Measurements from ENCODE around the gene DGKD.

The DGKD gene

DNA sequence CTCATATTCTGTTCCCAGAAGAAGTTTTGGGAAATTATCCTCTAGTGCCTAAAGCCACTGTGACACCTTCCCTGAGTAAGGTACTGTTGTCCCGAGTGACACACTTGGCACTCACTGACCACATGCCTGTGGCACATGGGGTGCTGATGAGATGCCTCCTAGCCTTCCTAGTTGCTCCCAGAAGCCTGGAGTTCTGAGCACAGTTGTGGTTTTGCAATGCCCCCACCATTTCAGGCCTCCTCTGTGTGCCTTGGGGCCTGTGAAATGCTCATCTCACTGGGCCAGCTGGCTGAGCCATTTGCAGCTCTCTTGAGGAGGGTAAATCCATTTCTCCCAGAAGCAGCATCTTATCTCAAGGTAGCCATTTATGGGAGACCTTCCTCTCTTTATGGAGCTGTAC is 91.8 kb downstream of the DGKD start:
- DNase-seq (ENCODE audit: low read depth), result no peak

DNA sequence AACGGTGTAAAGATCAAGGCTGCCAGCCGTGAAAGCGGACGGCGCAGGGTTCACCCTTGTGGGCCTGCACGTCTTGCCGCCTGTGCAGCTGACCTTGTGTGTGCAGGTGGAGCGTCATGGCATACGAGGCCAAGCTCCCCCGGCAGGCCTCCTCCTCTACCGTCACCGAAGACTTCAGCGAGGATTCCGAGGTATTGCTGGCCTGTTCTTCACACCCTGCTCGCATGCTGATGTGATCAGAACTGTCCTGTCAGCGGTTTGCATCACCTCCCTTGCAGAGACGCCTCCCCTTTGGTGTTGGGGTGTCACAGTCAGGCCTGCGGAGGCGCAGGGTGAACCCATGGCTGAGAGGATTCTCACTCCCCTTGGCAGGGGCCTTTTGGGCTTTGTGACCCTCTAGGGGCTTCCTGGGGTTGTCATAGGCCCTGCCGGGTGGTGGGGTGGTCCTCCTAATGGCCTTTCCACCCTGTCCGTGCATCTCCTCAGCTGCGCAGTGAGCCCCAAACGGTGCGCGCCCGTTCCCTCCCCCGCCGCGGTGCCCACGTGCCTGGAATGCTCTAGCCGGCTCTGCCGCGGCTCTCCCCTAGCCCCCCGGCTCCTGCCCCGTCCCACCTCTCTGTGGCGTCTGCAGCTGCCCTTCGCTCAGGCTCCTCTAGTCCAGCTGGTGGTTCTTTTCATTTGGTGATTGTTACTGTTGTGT is 92.5 kb downstream of the DGKD start:
- no peak for DNase-seq (ENCODE audit: low read depth)

DNA sequence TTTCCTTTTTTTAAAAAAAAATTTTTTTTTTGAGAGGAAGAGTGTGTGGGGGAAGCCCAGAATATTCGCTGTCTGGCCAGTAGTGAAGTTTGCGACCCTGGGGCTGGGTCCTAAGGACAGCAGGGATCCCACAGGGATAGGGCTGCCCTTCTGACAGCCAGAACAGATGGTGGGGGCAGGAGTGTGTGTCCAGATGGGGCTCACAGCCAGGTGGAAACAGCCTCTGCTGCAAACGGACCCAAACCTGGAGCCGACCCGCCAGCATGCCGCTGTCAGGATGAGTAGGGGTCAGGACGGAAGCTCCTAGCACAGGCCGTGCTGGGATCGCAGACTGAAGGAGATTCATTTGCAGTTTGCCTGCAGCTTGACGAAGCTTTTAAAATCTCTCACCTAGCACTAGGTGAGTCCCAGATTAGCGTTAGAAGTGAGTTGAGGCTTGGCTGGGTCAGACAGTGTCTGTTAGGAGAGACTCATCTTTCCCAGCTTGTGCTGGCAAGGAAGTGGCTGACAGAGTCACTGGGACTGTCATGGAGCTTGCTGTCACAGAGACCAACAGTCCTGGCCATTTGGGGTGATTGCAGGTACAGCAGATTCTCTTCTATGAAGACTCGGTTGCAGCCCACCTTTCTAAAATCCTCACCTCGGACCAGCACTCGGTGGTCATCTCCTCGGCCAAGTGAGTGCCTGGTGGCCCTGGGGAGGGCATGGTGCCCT is 93.4 kb downstream of the DGKD start:
- no peak for DNase-seq (ENCODE audit: low read depth)

DNA sequence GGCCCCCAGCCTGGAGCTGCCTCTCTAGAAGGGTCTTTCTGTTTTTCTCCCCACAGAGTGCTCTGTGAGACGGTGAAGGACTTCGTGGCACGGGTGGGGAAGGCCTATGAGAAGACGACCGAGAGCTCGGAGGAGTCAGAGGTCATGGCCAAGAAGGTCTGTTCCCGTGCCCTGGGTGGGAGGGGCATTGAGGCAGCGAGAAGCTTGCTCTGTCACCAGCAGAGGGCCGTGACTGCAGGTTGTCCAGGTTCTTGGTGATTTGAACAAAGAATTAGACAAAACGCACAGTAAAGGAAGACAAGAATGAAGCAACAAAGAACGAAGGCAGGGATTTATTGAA is 93.9 kb downstream of the DGKD start:
- DNase-seq (ENCODE audit: low read depth), result no peak

DNA sequence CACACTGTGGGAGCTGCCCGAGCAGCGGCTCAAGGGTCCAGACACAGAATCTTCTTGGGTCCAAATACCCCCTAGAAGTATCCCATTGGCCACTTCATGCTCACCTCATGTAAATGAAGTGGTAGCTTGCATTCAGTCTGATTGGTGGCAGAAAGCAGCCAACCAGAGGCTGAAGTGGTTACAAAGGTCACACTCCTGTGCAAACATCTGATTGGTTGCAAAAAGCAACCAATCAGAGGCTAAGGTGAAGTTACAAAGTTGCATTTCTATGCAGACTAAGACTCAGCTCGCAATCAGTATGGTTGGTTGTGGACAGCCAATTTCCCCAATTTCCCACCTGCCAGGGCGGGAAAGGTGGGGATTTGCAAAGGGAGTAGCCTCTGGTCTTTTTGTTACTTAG is 94.3 kb downstream of the DGKD start:
- DNase-seq (ENCODE audit: low read depth), result no peak

DNA sequence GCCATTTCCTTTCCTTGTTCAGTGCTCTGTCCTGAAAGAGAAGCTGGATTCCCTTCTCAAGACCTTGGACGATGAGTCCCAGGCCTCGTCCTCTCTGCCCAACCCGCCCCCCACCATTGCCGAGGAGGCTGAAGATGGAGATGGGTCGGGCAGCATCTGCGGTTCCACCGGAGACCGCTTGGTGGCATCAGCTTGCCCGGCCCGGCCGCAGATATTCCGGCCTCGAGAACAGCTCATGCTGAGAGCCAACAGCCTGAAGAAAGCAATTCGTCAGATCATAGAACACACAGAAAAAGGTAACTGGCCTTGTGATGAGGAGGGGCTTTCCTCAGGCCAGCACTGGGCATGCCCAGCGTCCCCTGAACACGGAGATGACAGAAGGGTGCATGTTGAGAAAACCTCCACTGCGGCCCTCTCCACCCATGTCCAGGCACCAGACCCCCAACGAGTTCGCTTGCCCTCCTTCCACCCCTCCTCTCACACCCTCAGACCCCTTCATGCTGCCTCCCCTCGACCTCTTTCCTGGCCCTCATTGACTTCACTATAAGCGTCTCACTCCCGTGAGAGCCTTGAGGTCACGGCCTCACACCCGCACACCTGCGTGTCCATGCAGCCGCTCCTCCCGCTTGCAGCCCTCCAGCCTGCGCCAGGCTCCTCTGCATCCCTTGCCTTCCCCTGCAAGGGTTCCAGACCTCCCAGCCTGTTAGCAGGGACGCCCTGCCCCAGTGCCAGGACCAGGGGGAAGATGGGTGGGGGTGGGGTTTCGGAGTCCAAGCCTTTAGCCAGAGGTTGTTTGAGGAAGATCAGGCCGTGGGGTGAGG is 95.0 kb downstream of the DGKD start:
- no peak for DNase-seq (ENCODE audit: low read depth)

DNA sequence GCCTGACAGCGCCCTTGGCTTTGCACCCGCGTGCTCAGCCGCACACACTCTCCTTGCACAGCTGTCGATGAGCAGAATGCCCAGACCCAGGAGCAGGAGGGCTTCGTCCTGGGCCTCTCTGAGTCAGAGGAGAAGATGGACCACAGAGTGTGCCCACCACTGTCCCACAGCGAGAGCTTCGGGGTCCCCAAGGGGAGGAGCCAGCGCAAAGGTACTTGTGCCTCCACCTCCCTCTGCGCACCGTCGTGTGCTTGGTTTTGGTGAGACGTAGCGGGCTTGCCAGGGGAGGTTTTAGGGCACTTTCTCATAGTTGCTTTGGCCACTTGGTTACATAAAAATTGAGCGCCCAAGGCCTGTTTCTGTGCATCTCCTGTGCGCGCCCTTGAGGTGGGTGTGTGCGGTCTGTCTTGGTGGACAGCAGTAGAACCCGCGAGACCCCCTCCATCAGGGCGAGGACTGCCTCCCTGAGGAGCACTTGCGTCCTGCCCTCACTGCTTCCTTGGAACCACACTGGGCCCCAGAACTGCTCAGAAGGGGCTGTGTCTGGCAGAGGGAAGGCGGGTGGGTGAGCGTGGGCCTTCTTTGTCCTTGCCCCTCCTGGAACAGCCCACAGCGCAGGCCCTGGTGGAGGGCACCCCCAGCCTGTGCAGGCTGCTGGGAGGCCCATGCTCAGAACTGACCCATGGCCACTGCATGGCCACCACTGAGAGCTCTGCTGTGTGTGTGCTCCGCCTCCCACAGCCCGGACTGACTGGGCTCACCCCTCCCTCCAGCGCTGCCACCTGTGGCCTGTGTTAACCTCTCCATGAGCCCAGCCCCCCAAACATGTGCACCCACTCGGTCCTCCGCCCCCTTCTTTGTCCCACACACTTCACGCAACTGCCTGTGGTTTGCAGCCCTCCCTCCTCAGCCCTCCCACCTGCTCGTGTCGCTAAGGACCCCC is 95.9 kb downstream of the DGKD start:
- DNase-seq (ENCODE audit: low read depth), result no peak

DNA sequence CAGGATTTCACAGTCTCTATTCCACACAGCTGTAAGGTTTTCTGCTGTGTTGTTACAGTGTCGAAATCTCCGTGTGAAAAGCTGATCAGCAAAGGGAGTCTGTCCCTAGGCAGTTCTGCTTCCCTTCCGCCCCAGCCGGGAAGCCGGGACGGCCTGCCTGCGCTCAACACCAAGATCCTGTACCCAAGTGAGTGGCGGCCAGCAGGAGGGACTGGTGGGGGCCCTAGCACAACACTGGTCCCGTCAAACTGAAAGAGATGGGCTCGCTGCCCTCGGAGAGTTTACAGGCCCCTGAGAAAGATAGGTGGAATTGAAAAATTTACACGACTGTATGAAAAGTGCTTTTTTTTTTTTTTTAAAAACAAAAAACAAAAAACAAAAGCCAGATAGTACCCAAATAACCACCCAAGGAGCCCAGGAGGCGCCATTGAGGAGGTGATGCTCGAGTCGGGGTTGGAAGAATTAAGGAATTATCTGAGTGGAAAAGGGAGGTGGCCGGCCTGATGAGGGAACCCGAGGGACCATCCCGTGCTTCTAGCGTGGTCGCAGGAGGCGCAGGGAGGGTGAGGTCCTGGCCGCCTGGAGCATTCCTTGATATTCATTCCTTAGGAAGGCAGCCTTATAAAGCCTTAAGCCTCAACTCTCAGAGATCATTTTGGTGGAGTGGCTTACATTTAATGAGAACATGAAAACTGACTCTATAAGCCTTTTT is 96.7 kb downstream of the DGKD start:
- no peak for DNase-seq (ENCODE audit: low read depth)

DNA sequence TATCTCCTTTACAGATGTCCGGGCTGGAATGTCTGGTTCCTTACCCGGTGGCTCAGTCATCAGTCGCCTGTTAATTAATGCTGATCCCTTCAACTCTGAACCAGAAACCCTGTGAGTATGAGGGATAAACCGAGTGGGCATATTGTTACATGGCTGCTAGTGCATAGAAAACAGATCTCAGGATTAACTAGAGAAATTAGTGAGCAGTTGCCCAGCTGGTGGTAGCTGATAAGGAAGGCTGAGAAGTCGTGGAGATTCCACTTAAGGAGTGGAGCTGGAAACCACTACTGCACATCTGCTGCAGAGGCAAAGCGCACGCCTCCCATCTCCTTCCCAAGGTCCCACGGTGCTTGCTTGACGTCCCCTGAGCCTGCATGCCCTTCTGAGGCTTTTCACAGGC is 97.7 kb downstream of the DGKD start:
- no peak for DNase-seq (ENCODE audit: low read depth)

DNA sequence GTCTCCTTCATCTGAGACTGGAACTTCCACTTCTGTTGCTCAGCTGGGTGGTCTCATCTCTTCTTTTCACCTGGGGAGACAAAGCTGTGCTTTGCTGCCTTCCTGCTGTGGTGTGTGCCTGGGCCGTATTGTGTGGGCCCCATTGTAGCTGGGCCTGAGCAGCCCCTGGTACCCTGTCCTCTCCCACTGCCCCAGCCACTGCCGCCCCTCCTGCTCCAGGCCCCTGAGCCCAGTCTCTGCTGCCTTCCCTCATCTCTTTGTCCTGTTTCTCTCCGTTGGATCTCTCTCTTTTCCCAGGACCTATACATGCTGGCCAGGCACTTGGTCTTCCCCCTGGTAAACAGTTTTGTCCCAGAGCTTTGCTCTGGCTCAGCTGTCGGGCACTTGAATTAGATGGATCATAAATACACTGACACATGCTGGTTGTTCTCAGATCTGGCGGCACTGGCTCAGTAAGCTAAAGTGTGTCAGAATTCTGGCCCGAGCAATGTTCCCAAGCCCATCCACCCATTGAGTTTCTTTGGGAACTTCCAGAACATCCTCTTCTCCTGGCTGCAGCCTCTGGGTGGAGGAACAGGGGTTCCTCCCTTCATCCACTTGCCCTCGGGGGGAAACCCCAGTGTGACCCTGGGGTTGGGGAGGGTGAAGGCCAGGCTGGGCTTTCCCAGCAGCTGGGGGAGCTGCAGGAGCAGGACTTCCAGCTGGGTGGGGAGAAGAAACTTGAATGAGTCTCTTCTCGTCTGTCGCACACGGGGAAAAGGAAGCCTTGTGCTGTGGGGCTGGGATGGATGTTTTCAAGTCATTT is 99.0 kb downstream of the DGKD start:
- no peak for DNase-seq (ENCODE audit: low read depth)

DNA sequence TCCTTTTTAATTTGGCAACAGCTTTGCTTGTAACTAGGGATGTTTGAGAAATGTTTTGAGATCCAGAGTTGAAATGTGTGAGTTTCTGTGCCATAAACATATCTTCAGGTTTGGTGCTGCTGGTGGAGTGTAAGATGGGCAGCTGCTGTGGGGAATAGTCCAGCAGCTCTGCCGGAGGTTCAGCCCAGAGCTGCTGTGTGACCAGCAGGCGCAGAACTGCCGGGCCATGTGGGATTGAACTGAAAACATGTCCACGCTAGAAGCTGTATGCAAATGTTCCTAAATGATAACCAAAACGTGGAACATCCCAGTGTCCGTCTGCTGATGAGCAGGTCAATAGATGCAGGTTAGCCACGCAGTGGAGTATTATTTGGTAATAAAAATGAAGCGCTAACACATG is 99.6 kb downstream of the DGKD start:
- DNase-seq (ENCODE audit: low read depth), result no peak

DNA sequence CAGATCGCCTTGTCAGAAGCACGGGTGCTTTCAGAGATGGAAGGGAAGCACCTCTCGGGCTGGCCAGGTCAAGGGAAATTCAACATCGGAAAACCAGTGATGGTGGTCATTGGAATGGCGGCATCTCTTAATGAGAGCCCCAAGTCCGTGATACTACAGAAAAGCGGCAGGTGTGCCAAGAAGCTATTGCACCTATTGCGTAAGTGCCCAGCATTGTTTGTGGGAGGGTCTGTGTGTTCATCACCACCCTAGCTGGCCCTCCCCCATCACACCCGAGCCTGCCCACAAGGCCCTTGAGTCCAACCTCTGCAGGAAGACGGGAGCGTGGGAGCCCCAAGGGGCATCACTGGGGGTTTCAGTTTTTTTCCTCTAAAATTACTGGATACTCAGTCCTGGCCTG is 100.7 kb downstream of the DGKD start:
- DNase-seq (ENCODE audit: low read depth), result no peak

DNA sequence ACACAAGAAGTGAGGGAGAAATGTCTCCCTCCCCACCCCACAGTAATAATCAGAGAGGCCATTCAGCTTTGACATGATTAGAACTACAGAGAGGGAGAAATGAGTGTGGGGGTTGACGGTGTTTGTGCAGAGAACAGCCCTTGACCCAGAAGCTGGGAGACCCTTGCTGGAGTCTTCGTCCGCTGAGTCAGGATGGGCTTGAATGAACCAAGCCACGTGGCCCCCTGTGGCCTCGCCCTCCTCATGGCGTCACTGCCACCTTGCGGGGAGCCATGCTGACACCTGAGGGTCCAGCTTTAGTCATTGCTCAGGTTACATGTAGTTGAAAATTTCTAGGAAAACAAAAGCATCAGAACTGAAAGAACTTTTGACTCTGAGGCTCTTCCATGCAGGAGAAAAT is 101.2 kb downstream of the DGKD start:
- no peak for DNase-seq (ENCODE audit: low read depth)

DNA sequence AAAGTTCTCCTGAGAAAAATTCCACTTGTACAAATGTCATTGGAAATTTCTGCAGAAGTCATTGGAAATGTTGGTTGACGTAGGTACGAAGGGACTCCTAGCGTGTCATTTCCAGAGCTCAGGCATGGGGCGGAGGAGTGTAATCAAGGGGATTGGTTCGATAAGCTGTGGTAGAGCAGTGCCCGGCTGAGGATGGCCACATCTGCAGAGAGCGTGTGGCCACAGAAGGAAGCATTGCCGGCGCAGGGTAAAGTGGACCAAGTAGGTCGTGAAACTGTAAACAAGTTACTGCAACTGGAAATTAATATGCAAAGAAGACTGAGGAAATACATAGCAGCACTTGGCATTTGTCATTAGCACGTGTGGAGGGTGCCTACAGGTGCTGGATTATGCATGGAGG is 101.8 kb downstream of the DGKD start:
- DNase-seq (ENCODE audit: low read depth), result no peak

DNA sequence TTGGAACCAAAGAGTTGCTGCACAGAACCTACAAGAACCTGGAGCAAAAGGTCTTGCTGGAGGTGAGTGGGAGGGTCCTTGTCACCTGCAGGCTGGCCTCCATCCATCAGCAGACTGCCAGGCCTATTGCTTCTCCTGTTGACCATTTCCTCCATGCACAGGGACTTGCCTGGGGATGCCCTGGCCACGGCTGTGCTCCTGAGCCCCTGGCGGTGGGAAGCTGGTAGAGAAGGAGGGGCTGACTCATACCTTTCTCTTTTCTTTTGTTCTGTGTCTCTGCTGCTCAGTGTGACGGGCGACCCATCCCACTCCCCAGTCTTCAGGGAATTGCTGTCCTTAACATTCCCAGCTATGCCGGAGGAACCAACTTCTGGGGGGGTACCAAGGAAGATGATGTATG is 102.6 kb downstream of the DGKD start:
- no peak for DNase-seq (ENCODE audit: low read depth)

DNA sequence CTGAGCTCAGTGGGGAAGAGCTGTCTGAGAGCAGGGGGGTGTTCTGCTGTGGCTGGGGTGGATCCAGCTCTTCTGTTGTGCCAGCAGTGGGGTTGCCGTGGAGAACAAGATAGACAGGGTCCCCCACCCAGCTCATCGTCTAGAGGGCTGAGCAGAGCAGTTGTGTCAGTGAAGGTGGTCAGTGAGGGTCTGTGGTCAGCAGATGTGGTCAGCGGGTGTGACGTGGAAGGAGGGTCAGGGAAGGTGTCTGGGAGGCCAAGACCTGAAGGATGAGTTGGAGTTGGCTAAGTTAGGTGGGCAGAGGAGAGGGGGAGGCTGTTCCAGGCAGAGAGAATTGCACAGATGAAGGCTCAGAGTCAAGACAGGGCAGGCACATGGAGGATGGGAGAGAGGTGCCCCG is 103.1 kb downstream of the DGKD start:
- DNase-seq (ENCODE audit: low read depth), result no peak

DNA sequence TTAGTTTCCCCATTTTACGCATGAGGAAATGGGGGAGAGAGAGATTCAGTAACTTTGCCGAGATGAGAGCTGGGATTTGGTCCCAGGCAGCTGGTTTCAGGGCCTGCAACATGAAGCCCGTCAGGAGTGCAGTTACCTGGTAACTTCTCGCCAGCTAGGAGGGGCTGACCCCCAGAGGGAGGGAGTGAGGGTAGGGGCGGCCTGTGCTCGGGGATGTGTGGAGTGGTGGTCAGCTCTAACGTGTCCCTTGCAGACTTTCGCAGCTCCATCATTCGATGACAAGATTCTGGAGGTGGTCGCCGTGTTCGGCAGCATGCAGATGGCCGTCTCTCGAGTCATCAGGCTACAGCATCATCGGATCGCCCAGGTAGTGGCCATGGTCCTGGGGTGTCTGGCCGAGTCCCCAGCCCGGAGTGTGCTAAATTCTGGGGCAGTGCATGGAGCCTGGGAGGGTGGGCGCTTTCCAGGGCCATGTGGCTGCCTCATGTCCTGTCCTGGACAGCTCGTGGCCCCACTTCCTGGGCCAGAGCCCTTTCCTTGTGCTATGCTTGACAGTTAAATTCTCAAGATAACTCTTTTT is 103.8 kb downstream of the DGKD start:
- DNase-seq (ENCODE audit: low read depth), result no peak

DNA sequence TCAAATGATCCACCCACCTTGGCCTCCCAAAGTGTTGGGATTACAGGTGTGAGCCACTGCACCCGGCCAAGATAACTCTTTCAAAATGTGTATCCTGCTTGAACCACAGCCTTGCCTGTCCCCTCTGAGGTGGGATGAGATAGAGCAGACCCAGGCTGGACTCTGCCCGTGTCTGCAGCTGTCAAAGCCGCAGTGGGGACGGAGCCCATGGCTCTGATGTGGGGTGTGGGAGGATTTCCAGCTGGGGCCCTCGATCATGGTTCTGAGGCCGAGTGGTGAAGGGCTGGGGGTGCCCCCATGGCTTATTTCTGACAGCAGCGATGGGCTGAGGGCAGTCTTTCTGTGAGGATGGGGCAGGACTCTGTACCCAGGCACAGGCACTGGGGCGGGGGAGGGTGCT is 104.5 kb downstream of the DGKD start:
- no peak for DNase-seq (ENCODE audit: low read depth)

DNA sequence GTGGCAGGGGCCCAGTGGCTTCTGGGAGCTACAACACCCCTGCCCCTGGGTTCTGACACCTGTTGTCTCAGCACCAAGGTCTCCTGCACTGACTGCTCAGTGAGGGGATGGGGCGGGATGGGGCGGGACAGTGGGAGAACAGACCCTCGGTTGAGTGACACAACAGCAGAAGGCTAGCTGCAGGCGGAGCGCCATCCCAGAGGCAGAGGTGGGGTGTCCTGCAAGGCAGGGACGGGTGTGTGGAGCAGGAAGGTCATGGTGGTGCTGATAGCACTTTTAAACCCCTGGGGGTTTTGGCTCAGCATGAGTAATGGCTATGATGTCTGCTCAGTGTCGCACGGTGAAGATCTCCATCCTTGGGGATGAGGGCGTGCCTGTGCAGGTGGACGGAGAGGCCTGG is 105.1 kb downstream of the DGKD start:
- no peak for DNase-seq (ENCODE audit: low read depth)
